ENCODE data around the gene PMIS2.
A peak's percentile ranks its signal among the peaks of the same experiment; 100 is the strongest.
"Not testable (repeated sequence)": the region's sequence is repeated elsewhere in the genome, so short reads cannot be mapped to it uniquely, and the experiment has no call there.

PMIS2 gene

DNA sequence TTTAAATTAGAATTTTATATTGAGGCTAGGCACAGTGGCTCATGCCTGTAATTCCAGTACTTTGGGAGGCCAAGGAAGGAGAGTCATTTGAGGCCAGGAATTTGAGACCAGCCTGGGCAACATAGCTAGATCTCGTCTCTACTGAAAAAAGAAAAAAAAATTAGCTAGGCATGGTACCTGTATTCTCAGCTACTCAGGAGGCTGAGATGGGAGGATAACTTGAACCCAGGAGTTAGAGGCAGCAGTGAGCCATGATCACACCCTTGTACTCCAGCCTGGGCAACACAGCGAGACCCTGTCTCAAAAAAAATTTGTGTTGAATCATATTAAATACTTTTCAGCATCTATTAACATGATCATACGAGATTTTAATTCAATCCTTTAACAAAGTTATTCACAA is 4.9 kb downstream of the PMIS2 start:
- no peak for DNase-seq (ENCODE audit: low read depth, low spot score)

GRCh38 chr19:35592226-35592625 is 6.3 kb downstream of the PMIS2 start:
- DNase-seq (ENCODE audit: low read depth, low spot score), result no peak

DNA sequence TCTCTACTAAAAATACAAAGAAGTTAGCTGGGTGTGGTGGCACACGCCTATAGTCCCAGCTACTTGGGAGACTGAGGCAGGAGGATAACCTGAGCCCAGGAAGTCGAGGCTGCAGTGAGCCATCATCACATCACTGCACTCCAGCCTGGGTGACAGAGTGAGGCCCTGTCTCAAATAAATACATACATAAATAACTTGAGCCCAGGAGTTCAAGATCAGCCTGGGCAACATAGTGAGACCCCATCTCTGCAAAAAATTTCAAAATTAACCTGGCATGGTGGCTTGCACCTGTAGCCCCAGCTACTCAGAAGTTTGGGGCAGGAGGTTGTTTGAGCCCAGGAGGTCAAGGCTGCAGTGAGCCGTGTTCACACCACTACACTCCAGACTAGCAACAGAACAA is 9.1 kb downstream of the PMIS2 start:
- not testable (repeated sequence) for DNase-seq (ENCODE audit: low read depth, low spot score)

GRCh38 chr19:35595928-35596327 is 10.0 kb downstream of the PMIS2 start:
- DNase-seq (ENCODE audit: low read depth, low spot score), result no peak

- DNase-seq (ENCODE audit: low read depth, low spot score), result no peak
Measured at GRCh38 chr19:35596366-35596999, 10.5 kb downstream of the PMIS2 start.

DNA sequence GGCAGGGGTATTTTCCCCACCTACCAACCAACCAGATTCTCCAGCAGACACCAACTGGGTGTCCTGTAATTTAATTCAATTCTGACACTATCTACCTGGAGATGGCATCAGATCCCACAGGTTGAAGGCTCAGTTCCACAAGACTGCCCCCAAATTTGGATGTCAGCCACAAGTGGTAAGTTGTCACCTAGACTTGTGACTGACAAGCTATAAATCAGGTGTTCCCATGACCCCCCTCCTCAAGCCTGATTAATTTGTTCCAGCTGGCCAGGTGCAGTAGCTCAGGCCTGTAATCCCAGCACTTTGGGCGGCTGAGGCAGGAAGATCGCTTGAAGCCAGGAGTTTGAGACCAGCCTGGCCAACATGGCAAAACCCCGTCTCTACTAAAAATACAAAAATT is 16.0 kb downstream of the PMIS2 start:
- no peak for DNase-seq (ENCODE audit: low read depth, low spot score)

GRCh38 chr19:35604436-35604835 is 18.5 kb downstream of the PMIS2 start:
- DNase-seq (ENCODE audit: low read depth, low spot score), result not testable (repeated sequence)

- not testable (repeated sequence) for DNase-seq (ENCODE audit: low read depth, low spot score)
Measured at GRCh38 chr19:35607170-35607569, 21.2 kb downstream of the PMIS2 start.

DNA sequence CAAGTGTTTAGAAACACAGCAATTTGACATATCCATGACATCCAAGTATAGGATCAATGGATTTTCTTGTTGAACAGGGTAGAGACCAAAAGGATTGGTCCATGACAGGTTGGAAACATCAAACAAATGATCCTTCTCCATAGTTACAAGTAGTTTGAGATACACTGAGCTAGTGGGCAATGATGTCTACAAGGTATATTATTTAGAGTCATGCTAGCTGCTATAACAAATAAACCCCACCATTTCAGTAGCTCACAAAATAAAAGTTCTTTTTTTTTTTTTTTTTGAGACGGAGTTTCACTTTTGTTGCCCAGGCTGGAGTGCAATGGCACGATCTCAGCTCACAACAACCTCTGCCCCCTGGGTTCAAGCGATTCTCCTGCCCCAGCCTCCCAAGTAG is 21.7 kb downstream of the PMIS2 start:
- DNase-seq (ENCODE audit: low read depth, low spot score), result no peak

DNA sequence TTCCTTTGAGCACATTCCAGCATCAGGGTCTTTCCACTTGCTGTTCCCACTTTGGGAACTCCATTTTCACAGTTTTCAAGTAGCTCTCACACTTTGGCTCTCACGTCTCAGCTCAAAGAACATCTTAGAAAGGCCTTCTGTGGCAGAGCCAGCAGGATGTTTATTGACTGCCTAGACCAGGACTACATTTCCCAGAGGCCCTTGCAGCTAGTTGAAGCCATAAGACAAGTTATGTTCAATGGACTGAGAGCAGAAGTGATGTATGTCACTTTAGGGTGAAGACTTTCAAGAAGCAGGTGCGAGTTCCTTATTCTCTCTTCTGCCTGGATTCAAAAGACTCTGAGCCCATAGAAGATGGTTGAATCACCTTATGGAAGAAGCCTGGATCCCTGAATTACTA is 22.3 kb downstream of the PMIS2 start:
- no peak for DNase-seq (ENCODE audit: low read depth, low spot score)

GRCh38 chr19:35609851-35610353 is 23.9 kb downstream of the PMIS2 start:
- no peak for DNase-seq (ENCODE audit: low read depth, low spot score)

DNA sequence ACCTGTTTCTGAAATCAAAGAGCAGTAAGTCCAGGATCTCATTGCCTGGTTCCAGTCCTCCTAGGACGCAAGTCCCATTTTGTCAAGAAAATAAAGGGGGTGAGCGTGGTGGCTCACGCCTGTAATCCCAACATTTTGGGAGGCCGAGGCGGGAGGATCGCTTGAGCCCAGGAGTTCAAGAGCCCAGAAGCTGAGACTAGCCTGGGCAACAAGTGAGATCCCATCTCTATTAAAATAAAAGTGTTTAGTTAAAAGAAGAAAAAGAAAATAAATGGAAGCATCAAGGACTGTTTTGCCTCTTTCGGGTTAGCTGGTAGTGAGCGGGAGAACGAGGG is 26.2 kb downstream of the PMIS2 start:
- DNase-seq (ENCODE audit: low read depth, low spot score), result no peak

DNA sequence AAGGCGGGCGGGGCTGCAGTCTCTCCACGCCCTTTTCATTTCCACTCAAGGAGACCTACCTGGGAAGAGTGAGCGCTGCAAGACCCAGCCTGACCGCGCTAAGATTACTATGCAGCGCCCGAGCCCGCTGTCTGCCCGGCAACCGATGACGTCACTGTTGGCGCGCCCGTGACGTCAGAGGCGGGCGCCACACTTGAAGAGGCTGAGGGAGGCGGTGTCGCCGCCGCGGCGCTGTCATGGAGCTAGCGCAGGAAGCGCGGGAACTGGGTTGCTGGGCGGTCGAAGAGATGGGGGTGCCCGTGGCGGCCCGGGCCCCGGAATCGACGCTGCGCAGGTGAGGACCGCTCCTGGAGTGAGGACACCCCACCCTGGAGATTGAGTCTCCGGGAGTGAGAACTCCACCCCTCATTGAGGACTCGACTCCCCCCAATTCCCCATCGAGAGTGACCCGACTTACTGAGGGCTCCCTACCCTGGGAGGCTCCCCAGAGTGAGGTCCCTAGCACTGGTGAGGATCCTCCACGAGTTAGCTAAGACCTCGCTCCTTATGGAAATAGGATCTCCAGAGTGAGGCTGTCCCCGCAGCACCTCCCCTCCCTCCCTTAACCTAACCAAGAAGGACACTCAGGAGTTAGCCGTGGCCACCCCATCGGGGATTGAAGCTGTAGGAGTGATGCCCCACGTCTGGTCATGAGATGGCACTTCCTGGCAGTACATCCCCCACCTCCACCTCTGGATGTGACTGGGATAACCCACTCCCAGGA is 26.8 kb downstream of the PMIS2 start, which contains the start of gene HAUS5:
TSS of gene HAUS5 (plus strand) at position 177 of the 763 bp plus-strand sequence. CDS start at position 237, 60 bp downstream.
- DNase-seq (ENCODE audit: low read depth, low spot score), result peak; percentile 92

- no peak for DNase-seq (ENCODE audit: low read depth, low spot score)
Measured at GRCh38 chr19:35613574-35613973, 27.6 kb downstream of the PMIS2 start.

DNA sequence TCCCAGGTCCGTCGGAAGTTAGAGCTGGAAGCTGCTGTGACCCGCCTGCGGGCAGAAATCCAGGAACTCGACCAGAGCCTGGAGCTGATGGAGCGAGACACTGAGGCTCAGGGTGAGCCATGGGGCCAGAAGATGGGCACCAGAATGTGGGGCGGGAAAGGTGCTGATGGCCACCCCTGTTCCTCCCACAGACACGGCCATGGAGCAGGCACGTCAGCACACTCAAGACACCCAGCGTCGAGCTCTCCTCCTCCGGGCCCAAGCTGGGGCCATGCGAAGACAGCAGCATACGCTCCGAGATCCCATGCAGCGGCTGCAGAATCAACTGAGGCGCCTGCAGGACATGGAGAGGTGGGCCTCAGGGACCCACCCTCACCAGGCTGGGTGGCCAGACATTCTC is 29.1 kb downstream of the PMIS2 start:
- no peak for DNase-seq (ENCODE audit: low read depth, low spot score)

GRCh38 chr19:35618857-35619256 is 32.9 kb downstream of the PMIS2 start:
- no peak for DNase-seq (ENCODE audit: low read depth, low spot score)

- no peak for DNase-seq (ENCODE audit: low read depth, low spot score)
Measured at GRCh38 chr19:35619290-35619923, 33.4 kb downstream of the PMIS2 start.

DNA sequence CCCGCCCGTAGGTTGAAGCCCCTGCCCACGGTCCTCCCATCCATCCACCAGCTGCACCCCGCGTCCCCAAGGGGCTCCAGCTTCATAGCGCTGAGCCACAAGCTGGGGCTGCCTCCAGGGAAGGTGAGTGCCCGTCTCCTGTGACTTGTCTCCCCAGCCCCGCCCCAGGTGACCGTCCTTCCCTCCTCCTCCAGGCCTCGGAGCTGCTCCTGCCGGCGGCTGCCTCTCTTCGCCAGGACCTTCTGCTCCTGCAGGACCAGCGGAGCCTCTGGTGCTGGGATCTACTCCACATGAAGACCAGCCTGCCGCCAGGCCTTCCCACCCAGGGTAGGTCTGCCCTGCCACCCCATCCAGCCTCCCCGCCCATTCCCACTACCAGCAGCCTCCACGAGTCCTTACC is 34.0 kb downstream of the PMIS2 start:
- DNase-seq (ENCODE audit: low read depth, low spot score), result no peak

DNA sequence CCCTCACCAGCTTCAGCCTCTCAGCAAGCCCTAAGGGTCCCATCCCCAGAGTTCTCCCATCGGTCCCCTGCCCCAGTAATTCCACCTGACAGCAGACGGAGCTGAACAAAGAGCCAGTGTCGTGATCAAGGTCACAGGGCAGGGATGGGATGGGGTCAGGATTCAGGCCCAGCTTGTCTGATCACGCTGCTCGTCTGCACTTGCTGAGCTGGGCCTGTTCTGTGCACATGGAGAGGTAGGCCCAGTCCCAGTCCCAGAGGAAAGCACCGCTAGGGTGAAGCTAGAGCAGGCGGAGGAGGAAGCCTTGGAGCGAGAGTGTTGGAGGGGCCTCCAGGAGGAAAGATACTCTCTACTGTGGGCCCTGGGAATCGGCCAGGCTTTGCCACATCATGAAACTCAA is 35.7 kb downstream of the PMIS2 start:
- DNase-seq (ENCODE audit: low read depth, low spot score), result no peak

- no peak for DNase-seq (ENCODE audit: low read depth, low spot score)
Measured at GRCh38 chr19:35622750-35623149, 36.8 kb downstream of the PMIS2 start.

DNA sequence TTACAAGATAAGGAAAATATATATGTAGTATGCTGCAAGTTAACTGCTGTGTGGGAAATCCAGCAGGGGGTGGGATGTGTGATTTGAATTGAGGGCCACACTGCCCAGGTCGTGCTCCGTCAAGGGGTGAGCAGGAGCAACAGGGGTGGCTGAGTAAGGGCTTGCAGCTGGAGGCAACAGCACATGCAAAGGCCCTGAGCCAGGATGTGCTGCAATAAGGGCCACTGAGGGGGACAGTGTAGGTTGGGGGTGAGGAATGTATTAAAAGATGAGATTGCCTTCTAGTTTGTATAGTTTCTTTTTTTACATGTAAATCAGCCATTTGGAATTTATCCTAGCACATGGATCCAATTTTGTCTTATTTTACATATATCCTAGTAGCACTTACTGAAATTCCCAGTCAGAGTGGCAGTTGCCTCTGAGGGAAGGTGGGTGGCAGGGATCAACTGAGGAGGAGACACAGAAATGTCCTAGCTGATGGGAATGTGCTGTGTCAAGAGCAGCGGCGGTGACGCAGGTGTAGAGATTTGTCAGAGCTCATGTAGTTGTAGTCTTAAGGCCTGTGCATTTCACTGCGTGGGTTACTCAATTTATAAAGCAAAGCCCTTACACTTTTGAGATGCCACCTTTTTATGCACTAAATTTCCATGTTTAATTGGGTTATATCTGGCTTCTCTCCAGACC is 37.5 kb downstream of the PMIS2 start:
- DNase-seq (ENCODE audit: low read depth, low spot score), result no peak

DNA sequence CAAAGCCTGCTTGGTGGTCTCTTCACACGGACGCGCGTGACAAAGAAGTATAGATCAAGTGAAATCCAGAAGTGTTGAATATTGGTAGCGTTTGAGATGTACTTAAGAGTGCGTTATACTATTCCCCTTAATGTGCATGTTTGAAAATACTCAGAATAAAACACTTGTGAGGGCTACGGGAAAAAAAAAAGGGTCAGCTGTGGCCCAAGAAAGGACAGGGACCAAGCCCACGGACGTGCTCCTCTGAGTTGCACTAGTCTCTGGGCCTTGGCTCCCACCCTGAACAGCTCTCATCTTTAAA is 42.2 kb downstream of the PMIS2 start:
- DNase-seq (ENCODE audit: low read depth, low spot score), result no peak

All from activated CD4-positive, CD25-positive, alpha-beta regulatory T cell treated with anti-CD3 and anti-CD28 coated beads, Interleukin-2, amount 50 U/mL, for 16 hours (primary cell).